GM06990 (cell line): ENCODE results near the gene ACSL1.

Source experiments
- DNase-seq: peaks from one replicate; pipeline ENCODE4 v3.0.0-alpha.2; 2011; ENCODE audit not compliant: insufficient read length; ENCODE audit errors: extremely low read depth
- H3K27me3 ChIP-seq: replicated peaks from 2 replicates; pipeline ENCODE4 v1.6.0; 2011; ENCODE audit warnings: low read length; ENCODE audit not compliant: control insufficient read depth, insufficient read depth
- H3K36me3 ChIP-seq: 2 replicates; pipeline ENCODE4 v1.5.1; 2011; ENCODE audit warnings: low read length; ENCODE audit not compliant: control insufficient read depth, insufficient read depth
- H3K4me3 ChIP-seq: replicated peaks from 2 replicates; pipeline ENCODE4 v1.5.1; 2011; ENCODE audit warnings: low read depth, mild to moderate bottlenecking, control low read depth, low read length
- TF ChIP-seq, protein P1 (sequence below): IDR thresholded peaks from 2 replicates; pipeline ENCODE4 v1.5.1; 2011; ENCODE audit warnings: low read length, control low read depth, mild to moderate bottlenecking, inconsistent platforms; ENCODE audit not compliant: insufficient read depth, poor library complexity, severe bottlenecking

ACSL1 gene

DNA sequence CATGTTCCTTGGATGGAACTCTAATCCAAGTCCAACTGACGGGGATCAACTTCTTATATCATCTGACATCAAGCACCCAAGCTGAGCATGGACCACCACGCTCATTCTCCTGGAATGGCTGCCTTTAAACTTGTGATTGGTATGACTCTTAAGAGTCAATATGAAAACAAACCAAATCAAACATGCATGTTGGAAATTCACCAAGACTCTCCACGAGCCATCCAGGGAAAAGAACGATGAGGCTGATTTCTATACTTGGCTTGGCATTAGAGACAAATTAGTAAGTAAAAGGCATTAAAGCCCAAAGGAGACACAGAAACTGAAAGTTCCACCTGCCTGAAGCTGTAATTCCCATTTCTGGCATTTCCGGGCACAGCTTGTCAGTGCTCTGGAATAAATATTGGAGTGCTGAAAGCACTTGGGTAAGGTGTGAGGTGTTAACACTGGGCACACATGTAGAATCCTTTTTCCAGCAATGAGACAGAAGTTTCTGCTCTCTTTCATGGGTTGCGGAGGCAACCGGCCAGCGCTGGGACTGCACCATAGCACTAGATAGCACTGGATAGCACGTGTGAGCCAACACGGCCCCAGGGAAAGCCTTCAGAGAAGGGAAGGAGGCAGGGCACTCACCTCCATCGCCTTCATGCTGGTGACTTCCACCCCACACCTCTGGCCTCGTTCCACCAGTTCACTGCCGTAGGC is 49.8 kb downstream of the ACSL1 start:
- no peak for DNase-seq
- Histone ChIP-seq H3K4me3 (no peak overlapping the region), H3K27me3 (no peaks in the 10 kb centered on the region), H3K36me3 (peaks cover 12% of the 10 kb centered on the region)
- TF ChIP-seq, protein P1, sequence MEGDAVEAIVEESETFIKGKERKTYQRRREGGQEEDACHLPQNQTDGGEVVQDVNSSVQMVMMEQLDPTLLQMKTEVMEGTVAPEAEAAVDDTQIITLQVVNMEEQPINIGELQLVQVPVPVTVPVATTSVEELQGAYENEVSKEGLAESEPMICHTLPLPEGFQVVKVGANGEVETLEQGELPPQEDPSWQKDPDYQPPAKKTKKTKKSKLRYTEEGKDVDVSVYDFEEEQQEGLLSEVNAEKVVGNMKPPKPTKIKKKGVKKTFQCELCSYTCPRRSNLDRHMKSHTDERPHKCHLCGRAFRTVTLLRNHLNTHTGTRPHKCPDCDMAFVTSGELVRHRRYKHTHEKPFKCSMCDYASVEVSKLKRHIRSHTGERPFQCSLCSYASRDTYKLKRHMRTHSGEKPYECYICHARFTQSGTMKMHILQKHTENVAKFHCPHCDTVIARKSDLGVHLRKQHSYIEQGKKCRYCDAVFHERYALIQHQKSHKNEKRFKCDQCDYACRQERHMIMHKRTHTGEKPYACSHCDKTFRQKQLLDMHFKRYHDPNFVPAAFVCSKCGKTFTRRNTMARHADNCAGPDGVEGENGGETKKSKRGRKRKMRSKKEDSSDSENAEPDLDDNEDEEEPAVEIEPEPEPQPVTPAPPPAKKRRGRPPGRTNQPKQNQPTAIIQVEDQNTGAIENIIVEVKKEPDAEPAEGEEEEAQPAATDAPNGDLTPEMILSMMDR: no peak

DNA sequence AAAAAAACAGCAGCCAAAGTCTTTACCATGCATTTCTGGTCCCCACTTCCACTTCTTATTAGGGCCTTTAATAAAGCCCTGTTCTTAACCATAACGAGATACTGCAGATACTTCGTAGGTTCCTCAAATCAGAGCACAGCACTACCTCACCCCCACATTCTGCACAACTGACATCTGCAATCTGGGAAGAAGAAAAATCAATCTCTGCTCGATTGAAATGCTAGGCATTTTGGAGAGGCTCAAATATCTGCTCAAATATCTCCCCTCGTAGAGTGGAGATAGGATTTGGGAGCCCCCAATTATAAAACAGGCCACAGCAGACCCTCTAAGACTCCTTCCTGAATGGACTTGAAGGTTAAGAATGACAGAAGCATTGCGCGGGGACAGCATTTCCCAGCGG is 51.6 kb downstream of the ACSL1 start:
- DNase-seq: no peak
- no peak overlapping the region for H3K4me3 ChIP-seq
- no peaks in the 10 kb centered on the region for H3K27me3 ChIP-seq
- TF ChIP-seq, protein P1: no peak
- peaks cover 12% of the 10 kb centered on the region for H3K36me3 ChIP-seq

DNA sequence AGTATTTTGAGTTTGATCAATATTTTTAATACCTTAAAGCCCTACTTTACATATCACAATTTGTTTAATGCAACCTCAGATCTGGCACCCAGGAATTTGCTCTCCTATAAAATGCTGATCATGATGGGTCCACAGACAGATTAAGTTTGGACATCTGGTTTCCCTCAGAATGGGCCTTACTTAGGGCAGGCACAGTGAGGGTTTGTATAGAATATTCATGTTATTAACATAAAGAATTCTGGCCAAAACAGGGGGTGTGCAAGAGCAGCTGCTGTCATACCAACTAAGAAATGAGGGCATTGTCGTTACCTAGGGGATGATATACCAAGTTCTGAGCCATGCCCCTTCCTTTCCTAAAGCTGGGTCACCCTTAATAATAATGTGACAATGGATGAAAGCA is 54.4 kb downstream of the ACSL1 start:
- no peaks in the 10 kb centered on the region for H3K27me3 ChIP-seq
- TF ChIP-seq, protein P1: no peak
- no peak for DNase-seq
- no peak overlapping the region for H3K4me3 ChIP-seq
- H3K36me3 ChIP-seq: peaks cover 18% of the 10 kb centered on the region

DNA sequence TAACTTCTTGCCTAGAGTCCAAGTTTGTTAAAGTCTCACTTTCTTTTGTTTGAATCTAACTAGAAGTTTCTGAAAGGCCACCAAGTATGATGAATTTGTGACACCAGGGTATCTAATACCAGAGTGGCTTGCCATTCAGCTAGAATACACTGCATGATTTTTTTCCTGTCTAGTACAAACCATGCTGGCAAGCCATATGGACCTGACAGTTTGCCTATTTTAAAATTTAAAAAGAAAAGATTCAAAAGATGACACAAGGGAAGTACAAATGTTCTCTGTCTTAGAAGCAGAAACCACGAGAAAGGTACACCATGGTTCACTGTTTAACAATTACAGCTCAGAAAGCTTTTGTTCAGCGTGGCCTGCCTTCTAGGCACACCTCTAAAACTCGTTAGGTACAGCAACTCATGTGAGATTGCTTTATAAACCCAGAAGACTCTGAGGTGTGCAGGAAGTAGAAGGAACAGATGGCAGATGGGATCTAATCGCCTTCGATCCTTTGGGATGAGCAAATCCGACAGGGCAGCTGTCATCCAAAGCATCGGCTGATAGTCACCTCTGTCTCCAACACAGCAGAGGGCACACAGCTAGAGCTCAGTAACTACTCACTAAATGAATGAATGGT is 56.5 kb downstream of the ACSL1 start:
- no peak overlapping the region for H3K4me3 ChIP-seq
- no peaks in the 10 kb centered on the region for H3K27me3 ChIP-seq
- peaks cover 24% of the 10 kb centered on the region for H3K36me3 ChIP-seq
- TF ChIP-seq, protein P1: no peak
- no peak for DNase-seq

DNA sequence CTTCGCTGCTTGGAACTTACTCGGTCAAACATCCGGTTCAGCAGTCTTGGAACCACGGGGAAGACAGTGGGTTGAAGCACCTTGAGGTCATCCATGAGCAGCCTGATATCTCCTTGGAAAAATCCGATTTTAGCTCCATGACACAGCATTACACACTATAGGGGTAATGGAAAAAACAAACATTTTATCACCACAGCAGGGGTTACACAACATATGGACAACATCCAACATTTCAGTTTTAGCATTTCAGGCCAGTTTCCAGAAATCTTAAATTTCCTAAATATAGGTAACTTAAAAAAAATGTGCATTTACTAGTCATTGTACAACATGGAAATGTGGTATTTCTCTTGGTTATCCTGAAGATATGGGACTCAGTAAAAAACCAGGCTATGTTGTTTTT is 57.5 kb downstream of the ACSL1 start:
- TF ChIP-seq, protein P1: no peak
- Histone ChIP-seq H3K36me3 (peaks cover 21% of the 10 kb centered on the region), H3K27me3 (no peaks in the 10 kb centered on the region), H3K4me3 (no peak overlapping the region)
- no peak for DNase-seq
